Activated CD8-positive, alpha-beta memory T cell treated with anti-CD3 and anti-CD28 coated beads for 36 hours (primary cell): ENCODE measurements around the gene PHETA1. TPM values are rescaled to one million over a fixed set of nuclear protein-coding genes. Genes with fewer than 3 reads are reported as not detected.
"Not testable (repeated sequence)": the region's sequence is repeated elsewhere in the genome, so short reads cannot be mapped to it uniquely, and the experiment has no call there.

Experiments used
- CTCF ChIA-PET: fragments of 350-600 bp; sonication (Branson Sonifier 250); formaldehyde crosslinking; loops from one replicate; lab custom pipeline; 2021; ENCODE audit warnings: antibody characterized with exemption; lab: Charles Lee
- POLR2A ChIA-PET: fragments of 350-600 bp; sonication (Branson Sonifier 250); formaldehyde crosslinking; loops from one replicate; lab custom pipeline; 2021; ENCODE audit warnings: antibody characterized with exemption; lab: Charles Lee
- total RNA-seq, 2 experiments: library from RNA; stranded (reverse); gene quantifications; one replicate each; pipeline ENCODE4 v1.2.3, GENCODE V29; 2021

Gene PHETA1
- total RNA-seq, 2 experiments from 2014 or later: 2.6 to 4.2 TPM

GRCh38 chr12:111341426-111342065, 27.3 kb downstream of the PHETA1 start:
- POLR2A ChIA-PET: no interaction called here
- CTCF ChIA-PET: no interaction called here

GRCh38 chr12:111340680-111341079, 28.2 kb downstream of the PHETA1 start:
- POLR2A ChIA-PET, CTCF ChIA-PET: not testable (repeated sequence)

DNA sequence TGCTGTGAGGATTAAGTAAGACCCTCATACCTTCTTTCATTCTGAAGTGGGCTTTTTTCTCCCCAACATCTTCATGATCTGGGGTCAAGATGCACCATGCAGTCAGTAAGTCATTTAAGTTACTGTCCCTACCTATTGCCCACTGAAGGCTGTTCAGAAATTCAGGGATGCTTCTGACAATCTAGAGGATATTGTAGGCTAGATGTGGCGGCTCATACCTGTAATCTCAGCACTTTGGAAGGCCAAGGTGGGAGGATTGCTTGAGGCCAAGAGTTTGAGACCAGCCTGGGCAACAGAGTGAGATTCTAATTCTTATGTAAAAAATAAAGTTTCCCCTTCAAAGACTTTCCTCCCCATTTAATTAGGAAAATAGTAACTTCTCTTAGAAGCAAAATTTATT, 28.7 kb downstream of the PHETA1 start:
- POLR2A ChIA-PET: no interaction called here
- CTCF ChIA-PET: no interaction called here

GRCh38 chr12:111339321-111339938, 29.5 kb downstream of the PHETA1 start:
- CTCF ChIA-PET: no interaction called here
- POLR2A ChIA-PET: no interaction called here

- CTCF ChIA-PET: no interaction called here
Measured at GRCh38 chr12:111338096-111338495, 30.8 kb downstream of the PHETA1 start.

GRCh38 chr12:111337371-111337770, 31.5 kb downstream of the PHETA1 start:
- POLR2A ChIA-PET: no interaction called here
- CTCF ChIA-PET: no interaction called here

More at GRCh38 chr12:111338096-111338495, 30.8 kb downstream of the PHETA1 start:
- POLR2A ChIA-PET: no interaction called here

- CTCF ChIA-PET, POLR2A ChIA-PET: not testable (repeated sequence)
Measured at GRCh38 chr12:111336411-111336810, 32.5 kb downstream of the PHETA1 start.

GRCh38 chr12:111335811-111336210, 33.1 kb downstream of the PHETA1 start:
- ChIA-PET CTCF (no interaction called here), POLR2A (no interaction called here)

GRCh38 chr12:111335301-111335700, 33.6 kb downstream of the PHETA1 start:
- CTCF ChIA-PET, POLR2A ChIA-PET: not testable (repeated sequence)

DNA sequence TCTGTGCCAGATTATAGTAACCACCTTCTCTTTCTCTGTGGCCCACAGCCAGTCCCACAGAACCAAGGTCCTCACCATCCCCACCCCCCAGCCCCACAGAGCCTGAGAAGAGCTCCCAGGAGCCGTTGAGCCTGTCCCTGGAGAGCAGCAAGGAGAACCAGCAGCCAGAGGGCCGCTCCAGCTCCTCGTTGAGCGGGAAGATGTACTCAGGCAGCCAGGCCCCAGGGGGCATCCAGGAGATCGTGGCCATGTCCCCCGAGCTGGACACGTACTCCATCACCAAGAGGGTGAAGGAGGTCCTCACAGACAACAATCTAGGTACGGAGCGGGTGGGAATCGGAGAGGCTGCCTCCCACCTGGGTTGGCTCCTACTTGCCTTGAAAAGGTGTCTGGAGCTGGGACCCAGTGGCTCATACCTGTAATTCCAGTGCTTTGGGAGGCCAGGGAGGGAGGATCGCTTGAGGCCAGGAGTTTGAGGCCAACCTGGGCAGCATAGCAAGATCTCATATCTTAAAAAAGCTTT, 34.4 kb downstream of the PHETA1 start:
- CTCF ChIA-PET: interaction anchor here (0.7 kb wide), 1 partner anchor 57 kb away, joined by 4 read pairs; no protein-coding TSS in a partner anchor

GRCh38 chr12:111330800-111331752, 37.8 kb downstream of the PHETA1 start:
- ChIA-PET POLR2A (no interaction called here), CTCF (interaction anchor here (0.7 to 1.9 kb wide), 4 partner anchors 66 to 120 kb away, joined by 3 to 7 read pairs (median 4); no protein-coding TSS in a partner anchor)

More for the DNA sequence above, 34.4 kb downstream of the PHETA1 start:
- POLR2A ChIA-PET: no interaction called here

DNA sequence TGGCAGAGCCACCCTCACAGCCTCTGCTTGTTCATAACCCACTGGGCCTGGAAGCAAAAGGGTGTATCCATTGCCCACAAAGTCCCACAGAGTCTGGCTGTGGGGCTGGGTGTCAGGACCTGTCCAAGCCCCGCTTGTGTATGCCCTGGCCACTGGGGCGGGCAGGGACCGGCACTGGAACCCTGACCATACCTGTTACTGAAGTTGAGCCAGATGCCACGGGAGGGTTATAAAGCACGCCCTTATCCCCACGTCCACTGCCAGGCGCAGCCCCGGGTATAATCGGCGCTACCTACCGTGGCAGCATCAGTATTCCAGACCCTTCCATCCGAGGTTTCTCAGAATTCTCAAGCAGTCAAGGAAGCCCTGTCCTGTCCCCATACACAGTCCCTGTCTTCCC, 40.8 kb downstream of the PHETA1 start:
- POLR2A ChIA-PET: no interaction called here
- CTCF ChIA-PET: no interaction called here

DNA sequence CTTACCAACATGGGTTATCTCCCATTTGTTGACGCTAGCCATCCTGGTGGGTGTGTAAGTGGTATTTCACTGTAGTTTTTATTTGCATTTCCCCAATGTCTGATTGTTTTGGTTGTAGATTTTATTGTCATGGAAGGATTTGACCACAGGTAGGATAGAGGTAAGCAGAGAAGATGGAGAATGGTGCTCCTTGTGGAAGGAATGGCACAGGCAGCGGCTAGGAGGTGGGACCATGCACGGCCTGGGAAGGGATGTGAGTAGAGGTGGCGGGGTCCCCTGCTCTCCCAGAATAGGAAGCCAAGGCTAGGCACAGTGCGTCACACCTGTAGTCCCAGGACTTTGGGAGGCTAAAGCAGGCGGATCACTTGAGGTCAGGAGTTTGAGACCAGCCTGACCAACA, 41.4 kb downstream of the PHETA1 start:
- ChIA-PET POLR2A (no interaction called here), CTCF (no interaction called here)

GRCh38 chr12:111322336-111323250, 46.3 kb downstream of the PHETA1 start:
- ChIA-PET POLR2A (no interaction called here), CTCF (interaction anchor here (0.7 kb wide), 1 partner anchor 126 kb away, joined by 4 read pairs; no protein-coding TSS in a partner anchor)

DNA sequence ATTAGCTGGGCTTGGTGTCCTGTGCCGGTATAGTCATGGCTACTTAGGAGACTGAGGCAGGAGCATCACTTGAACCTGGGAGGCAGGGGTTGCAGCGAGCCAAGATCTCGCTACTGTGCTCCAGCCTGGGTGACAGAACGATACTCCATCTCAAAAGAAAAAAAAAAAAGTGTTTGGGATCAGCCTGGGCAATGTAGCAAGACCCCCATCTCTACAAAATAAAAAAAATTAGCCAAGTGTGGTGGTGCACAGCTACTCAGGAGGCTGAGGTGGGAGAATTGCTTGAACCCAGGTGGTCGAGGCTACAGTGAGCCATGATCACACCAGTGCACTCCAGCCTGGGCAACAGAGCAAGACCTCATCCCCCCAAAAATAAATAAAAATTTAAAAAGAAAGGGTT, 47.6 kb downstream of the PHETA1 start:
- ChIA-PET CTCF (no interaction called here), POLR2A (no interaction called here)

GRCh38 chr12:111320258-111321050, 48.4 kb downstream of the PHETA1 start:
- POLR2A ChIA-PET: no interaction called here
- CTCF ChIA-PET: no interaction called here

DNA sequence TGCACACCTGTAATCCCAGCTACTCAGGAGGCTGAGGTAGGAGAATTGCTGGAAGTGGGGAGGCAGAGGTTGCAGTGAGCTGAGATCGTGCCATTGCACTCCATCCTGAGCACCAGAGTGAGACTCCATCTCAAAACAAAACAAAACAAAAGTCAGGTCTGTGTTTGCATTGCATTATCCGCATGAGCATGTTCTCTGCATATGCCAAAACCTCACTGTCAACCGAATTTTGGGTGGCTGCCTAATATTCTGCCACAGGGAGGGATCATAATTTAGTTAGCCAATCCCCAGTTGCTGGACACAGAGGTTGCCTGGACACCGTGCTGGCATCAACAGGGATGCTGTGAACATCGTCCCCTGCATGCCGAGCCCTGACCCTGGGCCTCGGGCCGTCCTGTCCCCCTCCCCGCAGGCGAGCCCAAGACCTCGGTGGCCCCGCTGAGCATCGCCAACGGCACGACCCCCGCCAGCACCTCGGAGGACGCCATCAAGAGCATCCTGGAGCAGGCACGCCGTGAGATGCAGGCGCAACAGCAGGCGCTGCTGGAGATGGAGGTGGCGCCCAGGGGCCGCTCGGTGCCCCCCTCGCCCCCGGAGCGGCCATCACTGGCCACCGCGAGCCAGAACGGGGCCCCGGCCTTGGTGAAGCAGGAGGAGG, 49.2 kb downstream of the PHETA1 start:
- CTCF ChIA-PET: no interaction called here
- POLR2A ChIA-PET: no interaction called here
